Activated CD8-positive, alpha-beta memory T cell treated with anti-CD3 and anti-CD28 coated beads for 4 hours (primary cell): ENCODE results near the gene ERH.
"Not testable (repeated sequence)": the region's sequence is repeated elsewhere in the genome, so short reads cannot be mapped to it uniquely, and the experiment has no call there.

Experiments used
- DNase-seq, 2 donors: peaks; one replicate each; pipeline ENCODE4 v3.0.0-alpha.2; 2020; ENCODE audit warnings: low read depth in 2 of 2

The ERH gene

DNA sequence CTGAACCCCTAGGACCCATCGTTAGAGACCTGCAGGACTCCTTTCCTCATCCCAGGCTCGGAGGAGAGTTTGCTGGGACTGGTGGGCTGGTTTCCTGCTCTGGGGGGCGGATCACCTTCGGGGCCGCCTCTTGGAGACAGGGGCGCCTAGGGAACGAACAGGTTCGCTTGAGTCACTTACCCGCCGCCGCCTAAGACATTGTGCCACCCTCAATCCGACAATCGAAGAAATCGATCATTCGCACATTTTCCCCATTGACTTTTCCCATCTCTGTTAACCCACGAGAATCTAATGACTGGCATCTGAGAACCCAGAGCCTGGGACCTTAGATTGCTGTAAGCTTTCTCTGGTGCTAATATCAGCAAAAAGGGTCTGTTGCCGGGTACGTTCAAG lies 715 bp upstream of the ERH start:
- no peak for DNase-seq

DNA sequence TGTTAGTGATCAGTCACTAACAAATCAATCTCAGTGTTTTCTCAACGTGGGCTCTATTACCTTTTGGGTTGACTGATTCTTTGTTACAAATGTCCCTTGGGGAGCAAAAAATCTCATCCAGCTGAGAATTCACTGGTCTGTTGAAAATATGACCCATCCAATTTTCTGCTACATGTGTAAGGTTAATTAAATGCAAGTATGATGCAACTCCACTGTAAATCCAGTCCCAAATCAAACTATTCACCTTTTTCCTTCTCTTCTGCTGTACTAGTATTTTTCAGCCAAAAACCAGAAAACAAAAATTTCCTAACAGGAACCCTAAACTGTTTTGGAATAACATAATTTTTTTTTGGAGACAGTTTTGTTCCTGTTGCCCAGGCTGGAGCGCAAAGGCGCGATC lies 2.2 kb downstream of the ERH start:
- no peak for DNase-seq

DNA sequence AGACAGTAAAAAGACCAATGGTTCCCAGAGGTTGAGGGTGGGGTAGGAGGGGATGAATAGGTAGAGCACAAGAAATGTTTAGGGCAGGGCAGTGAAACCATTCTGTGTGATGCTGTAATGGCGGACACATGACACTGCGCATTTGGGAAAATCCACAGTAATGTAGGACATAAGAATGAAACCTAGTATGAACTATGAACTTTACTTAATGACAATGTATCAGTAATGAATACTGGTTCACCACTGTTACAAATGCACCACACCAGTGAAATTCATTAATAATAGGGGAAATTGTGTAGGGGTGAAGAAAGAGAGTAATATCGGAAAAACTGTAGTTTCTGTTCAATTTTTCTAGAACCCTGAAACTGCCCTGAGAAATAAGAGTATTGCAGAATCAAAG lies 5.6 kb downstream of the ERH start:
- DNase-seq = no peak

DNA sequence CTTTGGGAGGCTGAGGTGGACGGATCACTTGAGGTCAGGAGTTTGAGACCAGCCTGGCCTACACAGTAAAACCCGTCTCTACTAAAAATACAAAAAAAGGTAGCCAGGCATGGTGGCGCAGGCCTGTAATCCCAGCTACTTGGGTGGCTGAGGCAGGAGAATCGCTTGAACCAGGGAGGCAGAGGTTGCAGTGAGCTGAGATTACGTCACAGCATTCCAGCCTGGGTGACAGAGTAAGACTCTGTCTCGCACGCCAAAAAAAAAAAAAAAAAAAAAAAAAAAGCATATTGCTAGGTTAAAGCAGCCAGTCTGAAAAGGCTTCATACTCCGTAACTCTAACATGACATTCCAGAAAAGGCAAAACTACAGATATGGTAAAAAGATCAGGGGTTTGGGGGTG lies 6.7 kb downstream of the ERH start:
- not testable (repeated sequence) for DNase-seq

DNA sequence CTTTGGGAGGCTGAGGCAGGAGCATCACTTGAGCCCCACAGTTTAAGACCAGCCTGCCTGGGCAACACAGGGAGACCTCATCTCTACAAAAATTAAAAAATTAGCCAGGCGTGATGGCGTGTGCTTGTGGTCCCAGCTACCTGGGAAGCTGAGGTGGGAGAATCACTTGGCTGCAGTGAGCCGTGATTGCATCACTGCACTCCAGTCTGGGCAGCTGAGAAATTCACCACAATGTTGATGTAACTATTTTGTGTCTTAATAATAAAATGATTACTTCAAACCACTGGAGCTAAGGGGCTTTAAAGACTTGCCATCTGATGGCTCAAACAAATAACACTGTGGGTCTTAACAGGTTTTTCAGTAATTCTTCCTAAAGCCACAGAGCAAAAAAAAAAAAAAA lies 10.8 kb downstream of the ERH start:
- DNase-seq = no peak

DNA sequence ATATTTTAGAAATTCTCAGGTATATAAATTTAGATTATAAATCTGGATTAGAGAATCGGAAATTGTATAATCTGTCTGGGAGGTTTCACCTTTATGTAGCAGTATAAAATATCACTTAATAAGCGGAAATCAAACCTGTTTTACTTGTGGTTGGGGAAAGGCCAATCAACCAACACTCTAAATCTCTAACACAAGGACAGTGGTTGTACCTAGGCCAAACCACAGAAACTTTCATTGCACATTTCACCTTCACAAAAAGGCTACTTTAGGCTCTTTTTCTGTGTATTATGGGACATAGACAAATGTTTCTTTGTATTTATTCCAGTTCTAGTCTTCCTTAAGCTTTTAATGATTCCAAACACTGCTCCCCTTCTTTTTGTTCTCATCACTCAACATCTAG lies 19.8 kb downstream of the ERH start:
- no peak for DNase-seq

DNA sequence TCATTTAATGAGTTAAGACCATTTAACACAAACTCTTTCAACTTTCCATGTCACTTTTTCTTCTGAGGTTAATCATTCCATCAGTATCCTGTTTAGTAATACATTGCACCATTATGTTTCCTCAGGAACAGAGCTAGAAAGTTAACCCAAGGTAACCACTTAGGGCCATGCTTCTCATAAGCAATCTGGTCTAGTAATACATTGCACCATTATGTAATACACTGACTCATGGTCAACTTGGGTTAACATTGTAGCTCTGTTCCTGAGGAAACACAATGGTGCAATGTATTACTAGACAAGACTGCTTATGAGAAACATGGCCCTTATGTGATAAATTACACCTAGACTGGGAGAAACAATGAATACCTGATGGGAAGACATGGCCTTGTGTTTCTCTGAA lies 21.7 kb downstream of the ERH start:
- no peak for DNase-seq

DNA sequence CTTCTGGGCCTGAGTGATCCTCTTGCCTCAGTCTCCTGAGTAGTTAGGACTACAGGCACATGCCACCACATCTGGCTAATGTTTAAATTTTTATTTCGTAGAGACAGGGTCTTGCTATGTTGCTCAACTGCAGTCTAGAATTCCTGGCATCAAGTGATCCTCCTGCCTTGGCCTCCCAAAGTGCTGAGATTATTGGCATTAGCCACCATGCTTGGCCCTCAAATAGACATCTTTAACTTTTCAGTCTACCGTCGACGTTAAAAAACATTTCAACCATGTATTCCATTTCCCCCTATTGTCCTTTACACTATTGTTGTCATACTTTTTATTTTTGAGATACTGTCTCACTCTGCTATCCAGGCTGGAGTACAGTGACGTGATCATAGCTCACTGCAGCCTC lies 22.4 kb downstream of the ERH start:
- DNase-seq = no peak

DNA sequence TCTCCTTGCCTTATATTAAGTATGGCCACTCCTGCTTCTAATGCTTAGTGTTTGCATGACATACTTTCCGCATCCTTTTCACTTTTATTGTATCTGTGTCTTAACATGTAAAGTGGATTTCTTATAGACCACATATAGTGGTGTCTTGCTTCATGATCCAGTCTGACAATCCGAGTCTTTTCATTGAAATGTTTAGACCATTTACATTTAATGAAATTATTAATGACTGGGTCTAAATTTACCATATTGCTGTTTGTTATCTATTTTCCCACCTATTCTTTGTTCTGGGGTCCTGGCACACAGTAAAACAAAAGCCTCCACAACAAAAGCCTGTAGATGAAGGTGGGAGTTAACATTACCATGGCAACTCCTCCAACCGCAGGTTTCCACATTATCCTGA lies 22.9 kb downstream of the ERH start:
- no peak for DNase-seq

DNA sequence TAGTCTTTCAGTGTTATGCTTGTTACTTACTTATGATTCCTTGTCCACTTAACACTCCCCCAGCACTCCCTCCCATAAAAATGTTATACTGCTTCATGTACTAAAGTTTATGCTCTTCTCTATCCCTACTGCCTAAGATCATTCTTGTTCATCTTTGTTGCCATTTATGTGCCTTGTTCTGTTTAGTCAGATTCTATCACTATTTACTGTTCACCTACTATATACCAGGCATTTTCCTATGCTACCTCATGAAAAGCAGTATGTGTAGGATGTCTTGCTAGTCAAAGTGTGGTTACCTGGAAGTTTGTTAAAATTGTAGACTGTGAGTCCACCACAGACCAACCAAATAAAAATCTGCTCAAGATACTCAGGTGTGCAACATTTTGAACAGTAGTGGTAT lies 23.9 kb downstream of the ERH start:
- no peak for DNase-seq

DNA sequence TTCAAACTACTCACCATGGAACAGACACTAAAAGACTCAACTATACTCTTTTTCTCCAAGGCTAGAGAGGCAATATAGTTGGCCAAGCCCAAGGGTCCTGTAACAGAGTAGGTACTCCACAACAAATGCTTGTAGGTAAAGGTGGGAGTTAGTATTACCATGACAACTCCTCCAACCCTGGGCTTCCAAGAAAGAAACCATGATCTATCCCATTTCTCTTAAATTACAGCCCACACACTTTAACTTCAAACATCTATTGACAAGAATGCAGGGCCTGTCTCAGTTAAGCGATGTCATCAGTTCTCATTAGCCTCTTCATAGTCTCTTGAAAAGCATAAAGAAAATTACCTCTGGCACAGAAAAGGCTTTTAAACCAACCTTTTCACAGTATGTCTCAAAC lies 25.0 kb downstream of the ERH start:
- DNase-seq = no peak

DNA sequence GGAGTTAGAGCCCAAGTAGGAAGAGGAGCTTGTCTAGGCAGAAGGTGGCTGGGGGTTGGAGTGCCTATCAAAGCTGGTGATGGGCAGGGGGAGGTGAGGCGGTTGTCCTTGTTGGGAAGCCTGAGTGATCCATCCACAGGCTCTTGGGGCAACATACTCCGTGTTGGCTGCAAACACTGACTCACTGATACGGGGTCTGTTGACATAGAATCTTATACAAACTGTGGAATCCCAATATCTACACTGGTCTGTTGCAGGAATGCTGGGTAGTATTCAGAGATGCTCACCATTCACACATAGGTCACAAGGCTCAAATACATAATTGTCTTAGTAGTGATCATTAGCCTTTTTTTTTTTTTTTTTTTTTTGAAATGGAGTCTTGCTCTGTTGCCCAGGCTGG lies 26.0 kb downstream of the ERH start:
- DNase-seq = no peak

DNA sequence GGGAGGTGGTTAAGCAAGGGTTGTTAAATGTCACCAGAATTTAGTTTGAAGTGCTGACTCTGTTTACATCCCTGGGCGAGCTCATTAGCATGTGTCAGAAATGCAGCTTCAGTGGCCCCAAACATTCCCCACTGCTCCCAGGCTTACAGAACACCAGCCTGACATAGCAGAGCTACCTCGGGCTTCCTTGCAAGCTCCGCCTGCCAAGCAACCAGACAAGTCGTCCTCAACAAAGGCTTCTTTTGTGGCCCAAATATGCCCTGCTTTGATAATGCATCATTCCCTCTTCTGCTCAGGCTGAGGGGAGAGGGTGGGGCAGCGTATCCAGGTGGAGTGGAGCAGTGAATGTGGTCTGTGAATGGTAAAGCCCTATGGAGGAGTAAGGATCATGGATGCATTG lies 28.0 kb downstream of the ERH start:
- DNase-seq = no peak

DNA sequence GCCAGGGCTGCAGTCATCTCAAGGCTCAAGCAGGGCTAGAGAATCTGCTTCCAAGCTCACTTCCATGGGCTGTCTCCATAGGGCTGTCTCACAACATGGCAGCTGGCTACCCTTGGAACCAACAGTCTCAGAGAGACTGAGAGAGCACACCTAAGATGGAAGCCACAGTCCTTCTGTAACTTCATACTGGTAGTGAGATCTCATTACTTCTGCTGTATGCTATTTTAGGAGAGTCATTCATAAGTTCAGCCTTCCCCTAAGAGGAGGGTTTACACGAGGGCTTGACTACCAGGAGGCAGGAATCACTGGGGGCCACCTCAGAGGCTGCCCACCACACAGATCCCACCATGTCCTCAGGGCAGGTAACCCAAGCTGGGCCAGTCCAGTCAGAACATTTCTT lies 29.7 kb downstream of the ERH start:
- DNase-seq = no peak

DNA sequence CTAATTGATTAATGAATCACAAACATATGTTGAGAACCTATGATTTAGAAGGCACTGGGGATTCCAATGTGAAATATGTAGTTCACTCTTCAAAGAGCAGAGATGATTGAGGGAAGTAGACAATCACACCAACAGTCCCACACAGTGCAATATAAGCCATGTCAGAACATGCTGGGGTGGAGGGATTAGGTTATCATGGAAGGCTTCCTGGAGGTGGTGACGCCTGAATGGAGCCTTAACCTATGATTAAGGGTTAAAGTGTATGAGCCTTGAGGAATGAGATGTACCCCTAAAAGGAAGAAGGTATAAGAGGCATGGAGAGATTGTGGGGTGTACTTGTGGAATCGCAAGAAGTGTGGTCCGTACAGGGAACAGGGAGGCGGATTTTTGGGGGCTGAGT lies 31.3 kb downstream of the ERH start:
- DNase-seq = no peak

DNA sequence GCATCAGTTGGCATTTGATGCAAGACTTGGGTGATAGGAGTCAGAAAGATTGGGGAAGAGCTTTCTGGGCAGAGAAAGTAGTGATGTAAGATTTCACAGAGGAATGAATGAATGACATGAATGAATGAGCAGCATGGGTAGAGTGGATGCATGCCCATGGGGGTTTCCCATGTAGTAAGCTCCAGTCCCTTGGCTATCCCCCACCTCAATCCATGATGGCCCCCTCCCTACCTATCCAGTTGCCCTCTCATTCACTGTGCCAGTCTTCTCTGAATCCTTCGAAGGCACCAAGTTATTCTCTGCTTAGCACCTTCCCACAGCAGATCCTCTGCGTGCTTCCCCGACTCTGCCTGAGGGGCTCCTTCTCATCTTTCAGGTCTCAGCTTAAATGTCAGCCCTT lies 32.0 kb downstream of the ERH start:
- DNase-seq = no peak

DNA sequence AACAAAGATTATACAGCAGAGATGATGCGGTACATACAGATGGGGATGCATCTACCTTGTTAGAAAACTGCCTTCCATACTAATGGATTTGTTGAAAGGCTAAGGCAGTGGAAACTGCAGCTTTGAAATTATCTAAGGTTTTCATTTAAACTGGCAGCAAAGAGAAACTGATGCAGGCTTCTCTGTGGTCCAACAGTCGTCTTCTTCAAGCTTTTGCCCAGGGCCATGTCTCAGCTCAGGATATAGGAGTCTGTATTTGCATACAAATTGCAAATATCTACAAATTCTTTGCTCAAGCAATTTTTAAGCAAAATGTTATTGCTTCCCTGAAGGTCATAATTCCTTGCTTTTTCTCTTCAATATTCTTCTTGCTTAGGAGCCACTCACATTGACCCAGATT lies 33.7 kb downstream of the ERH start:
- no peak for DNase-seq

DNA sequence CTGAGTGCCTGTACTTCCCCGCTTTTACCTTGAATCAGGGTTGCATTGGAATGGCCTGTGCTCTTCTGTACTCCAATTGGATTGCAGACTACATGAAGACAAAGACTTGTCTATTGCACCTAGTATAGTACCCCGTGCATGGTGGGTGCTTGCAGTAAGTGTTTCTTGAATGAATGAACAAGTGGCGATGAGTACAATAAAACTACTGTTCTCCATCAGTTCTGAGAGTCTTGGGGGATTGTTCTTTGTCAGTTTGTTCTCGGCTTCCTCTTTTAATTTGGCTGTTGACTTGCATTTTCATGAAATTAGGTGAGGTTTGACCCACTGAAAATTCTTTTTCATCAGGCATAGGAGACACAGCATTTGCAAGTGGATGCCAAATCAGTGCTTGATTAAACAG lies 34.1 kb downstream of the ERH start:
- no peak for DNase-seq

DNA sequence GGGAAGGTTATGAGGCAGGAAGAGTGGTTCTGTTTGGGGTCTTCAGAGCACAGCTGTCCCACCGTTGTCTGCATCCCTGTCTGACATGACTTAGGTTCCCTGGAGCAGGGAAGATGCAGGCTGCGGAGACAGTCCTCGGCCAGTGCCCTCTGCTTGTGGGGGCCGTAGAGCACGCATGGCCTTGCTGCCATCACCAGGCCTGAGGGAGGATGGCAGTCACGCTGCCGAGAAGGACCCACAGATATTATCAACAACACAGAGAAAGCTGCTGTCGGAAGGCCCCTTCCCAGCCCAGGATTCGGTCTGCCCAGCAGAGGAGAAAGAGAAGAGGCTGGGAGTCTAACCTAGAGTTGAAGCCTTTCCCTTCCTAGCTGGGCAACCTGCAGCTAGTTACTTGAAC lies 35.0 kb downstream of the ERH start:
- DNase-seq = no peak

DNA sequence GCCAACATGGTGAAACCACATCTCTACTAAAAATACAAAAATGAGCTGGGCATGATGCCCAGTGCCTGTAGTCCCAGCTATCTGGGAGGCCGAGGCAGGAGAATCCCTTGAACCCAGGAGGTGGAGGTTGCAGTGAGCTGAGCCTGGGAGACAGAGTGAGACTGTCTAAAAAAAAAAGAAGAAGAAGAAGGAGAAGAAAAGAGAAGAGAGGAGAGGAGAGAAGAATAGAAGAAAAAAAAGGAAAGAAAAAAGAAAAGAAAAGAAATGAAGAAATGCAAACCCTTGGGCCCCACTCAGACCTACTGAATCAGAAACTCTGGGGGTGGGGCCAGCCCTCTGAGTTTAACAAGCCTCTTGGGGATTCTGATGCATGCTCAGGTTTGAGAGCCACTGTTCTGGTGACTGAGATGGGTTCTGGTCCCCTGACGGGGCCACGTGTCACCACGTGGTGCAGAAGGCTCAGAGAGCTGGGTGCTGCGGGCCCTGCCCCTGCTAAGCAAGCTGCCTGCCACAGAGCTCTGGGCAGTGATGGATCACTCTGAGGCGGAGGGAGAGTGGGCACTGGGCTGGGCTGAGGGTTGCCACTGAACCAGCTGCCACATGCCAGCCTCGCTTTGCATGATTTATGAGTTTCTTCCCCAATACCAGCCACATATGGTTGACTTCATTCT lies 37.5 kb downstream of the ERH start:
- no peak for DNase-seq

DNA sequence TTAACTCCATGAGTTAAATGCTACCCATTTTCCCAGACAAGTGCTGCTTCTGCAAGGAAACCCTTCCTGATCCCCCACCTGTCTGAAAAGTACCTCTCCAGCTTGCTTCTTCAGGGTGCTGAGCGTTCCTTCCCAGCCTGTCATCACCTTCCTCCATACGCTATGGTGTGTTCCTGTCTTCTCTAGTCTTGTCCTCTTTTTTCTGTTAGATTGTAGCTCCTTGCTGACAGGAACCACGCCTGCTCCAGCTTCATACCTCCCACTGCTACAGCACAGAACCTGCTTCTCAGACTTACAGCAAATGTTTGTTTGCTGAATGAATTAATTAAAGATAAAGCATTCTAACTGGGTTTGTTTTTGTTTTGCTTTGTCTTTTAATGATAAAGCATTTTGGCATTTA lies 39.1 kb downstream of the ERH start:
- no peak for DNase-seq

DNA sequence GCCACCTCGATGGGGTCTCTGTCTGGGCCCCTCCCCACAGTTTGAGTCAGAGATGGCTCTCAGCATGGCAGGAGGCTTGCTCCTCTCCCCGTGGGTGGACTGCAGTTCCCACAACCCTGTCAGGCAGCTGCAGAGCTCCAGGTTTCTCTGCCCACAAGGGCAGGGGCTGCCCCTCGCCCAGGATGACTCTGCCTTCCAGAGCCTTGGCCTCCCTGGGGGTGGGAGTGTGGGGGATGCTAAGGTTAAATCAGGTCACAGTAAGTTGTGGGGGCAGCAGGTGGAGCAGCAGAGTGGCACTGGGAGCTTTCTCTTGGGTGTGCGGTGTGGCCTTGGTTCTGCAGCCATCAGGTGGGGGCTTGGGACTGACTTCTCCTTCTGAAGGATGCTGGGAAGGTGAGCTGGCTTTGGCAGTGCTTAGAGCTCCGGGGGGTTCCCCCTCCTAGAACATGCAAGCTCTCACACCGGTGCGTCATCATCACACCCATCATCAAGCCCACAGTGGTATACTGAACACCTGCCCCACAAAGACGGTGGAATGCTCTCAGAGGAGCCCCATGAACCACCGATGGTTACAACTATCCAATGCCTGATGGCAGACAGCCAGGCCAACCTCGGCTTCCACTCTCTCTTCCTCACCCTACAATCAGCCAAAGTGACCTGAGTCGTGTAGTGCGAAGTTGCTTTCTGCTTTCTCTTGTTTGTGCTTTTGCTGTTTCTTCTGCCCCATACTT lies 39.7 kb downstream of the ERH start:
- no peak for DNase-seq

DNA sequence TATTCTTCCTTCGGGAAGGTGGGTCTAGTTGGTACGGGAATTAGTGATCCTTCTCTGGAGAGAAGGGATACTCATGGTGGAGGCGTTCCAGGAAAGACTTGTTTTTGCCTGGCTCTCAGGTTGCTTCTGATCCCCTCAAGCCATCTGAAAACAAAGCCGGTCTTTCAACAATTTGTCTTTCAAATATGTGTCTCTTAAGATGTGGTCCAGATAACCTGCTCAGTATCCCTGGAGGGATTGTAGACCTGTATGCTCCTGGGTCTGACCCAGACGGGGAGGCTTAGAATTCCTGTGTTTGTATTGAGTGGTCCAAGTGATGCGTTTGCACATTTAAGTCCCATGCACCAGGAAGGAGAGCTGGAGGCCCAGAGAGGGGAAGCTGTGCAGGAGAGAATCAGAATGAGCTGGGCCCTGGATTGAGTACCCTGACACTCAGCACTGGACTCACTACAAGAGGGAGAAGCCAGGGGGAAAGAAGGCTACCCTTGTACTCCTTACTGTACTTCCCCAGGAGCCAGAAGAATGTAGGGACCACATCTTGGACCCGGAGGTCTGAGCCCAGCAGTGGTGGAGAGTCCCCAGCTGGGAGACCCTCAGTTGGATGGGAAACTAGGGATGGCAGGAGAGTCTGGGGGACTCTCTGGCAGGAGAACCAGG lies 40.4 kb downstream of the ERH start:
- no peak for DNase-seq
